Activated naive CD4-positive, alpha-beta T cell treated with anti-CD3 and anti-CD28 coated beads, Interleukin-2, amount 10 ng/mL, durations not matched to agents 7 days and 5 days (primary cell): ENCODE data around the gene NSMF.
"Not testable (repeated sequence)": the region's sequence is repeated elsewhere in the genome, so short reads cannot be mapped to it uniquely, and the experiment has no call there.

Experiments used
- CTCF ChIA-PET: fragments of 350-600 bp; sonication (Branson Sonifier 250); formaldehyde crosslinking; loops from one replicate; lab custom pipeline; 2021; ENCODE audit warnings: antibody characterized with exemption; lab: Charles Lee
- DNase-seq: peaks from one replicate; pipeline ENCODE4 v3.0.0-alpha.2; 2020
- H3K27ac Mint-ChIP-seq: one replicate; pipeline ENCODE4 v1.8.0; 2021; ENCODE audit warnings: mild to moderate bottlenecking, moderate library complexity, mixed read lengths
- H3K27me3 Mint-ChIP-seq: one replicate; pipeline ENCODE4 v1.8.0; 2021; ENCODE audit warnings: mild to moderate bottlenecking, mixed read lengths
- H3K36me3 Mint-ChIP-seq: one replicate; pipeline ENCODE4 v1.8.0; 2021; ENCODE audit warnings: mixed read lengths
- H3K4me1 Mint-ChIP-seq: one replicate; pipeline ENCODE4 v1.8.0; 2021; ENCODE audit warnings: mixed read lengths
- H3K4me3 Mint-ChIP-seq: one replicate; pipeline ENCODE4 v1.8.0; 2021; ENCODE audit warnings: mild to moderate bottlenecking, moderate library complexity, mixed read lengths
- H3K9me3 Mint-ChIP-seq: one replicate; pipeline ENCODE4 v1.8.0; 2021; ENCODE audit warnings: mixed read lengths

The NSMF gene

DNA sequence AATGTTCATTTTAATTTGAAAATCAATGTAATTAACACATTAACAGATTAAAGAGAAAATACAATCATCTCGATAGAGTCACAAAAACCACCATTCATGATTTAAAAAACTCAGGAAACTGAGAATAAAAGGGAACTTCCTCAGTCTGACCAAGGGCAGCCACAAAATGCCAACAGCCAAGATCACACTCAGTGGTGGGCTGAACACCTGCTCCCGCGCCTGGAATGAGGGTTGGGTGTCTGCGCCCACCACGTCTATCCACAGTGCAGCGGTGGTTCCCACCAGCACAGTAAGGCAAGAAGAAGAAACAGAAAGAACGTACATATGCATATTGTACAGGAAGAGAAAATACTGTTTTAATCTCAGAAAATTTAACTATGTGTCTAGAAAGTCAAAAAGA lies 11.7 kb upstream of the NSMF start:
- Mint-ChIP-seq H3K27me3 (peaks cover 38% of the 10 kb centered on the region), H3K9me3 (peaks cover 22% of the 10 kb centered on the region), H3K4me1 (peaks cover 5% of the 10 kb centered on the region), H3K4me3 (no peak overlapping the region), H3K27ac (no peak overlapping the region), H3K36me3 (peaks cover 6% of the 10 kb centered on the region)
- DNase-seq, result no peak
- CTCF ChIA-PET, result no interaction called here

DNA sequence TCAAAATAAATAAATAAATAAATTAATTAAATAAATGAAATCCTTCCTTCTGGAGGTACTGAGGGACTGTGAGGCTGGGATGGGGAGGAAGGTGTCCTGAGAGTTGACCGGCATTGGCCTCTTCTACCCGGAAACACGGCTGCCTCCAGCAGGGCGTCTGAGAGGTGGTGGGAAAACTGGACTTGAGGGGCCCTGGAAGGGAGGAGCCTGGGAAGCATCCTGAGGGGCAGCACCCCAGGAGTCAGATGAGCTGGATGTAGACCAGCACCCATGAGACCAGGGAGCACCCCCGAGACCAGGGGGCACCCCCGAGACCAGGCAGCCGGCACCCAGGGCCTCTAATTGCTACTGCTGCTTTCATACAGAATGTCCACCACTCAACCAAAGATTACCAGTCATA lies 8.8 kb upstream of the NSMF start:
- Mint-ChIP-seq H3K4me3 (no peak overlapping the region), H3K27me3 (peaks cover 44% of the 10 kb centered on the region)

DNA sequence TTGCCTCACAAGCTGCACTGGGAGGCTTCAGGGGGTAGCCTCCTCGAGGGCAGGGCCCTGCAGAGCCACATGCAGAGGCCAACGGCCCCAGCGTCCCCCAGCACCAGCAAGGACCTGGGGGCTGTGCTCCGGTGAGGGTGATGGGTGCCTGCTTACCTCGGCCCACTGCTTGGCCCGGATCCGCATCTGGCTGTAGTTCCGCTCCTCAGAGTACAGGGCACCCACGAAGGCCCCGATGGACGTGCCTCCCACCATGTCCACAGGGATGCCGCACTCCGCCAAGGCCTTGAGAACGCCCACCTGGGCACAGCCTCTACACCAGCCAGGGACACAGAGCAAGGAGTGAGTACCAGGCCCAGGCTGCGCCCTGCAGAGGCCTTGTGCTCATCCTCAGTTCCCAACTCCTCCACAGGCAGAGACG lies 8.0 kb upstream of the NSMF start:
- H3K4me1 Mint-ChIP-seq, result peaks cover 11% of the 10 kb centered on the region
- H3K4me3 Mint-ChIP-seq, result no peak overlapping the region
- no peak overlapping the region for H3K27ac Mint-ChIP-seq
- H3K9me3 Mint-ChIP-seq, result no peaks in the 10 kb centered on the region
- H3K36me3 Mint-ChIP-seq, result no peaks in the 10 kb centered on the region
- H3K27me3 Mint-ChIP-seq, result peaks cover 44% of the 10 kb centered on the region
- CTCF ChIA-PET, result no interaction called here
- peak; percentile 10 for DNase-seq

More for the DNA sequence above, 8.8 kb upstream of the NSMF start:
- Mint-ChIP-seq H3K27ac (no peak overlapping the region), H3K4me1 (peaks cover 10% of the 10 kb centered on the region), H3K9me3 (peaks cover 2% of the 10 kb centered on the region), H3K36me3 (no peaks in the 10 kb centered on the region)
- CTCF ChIA-PET, result interaction anchor here (0.6 kb wide), 1 partner anchor 67 kb away, joined by 3 read pairs; no protein-coding TSS in a partner anchor
- DNase-seq, result no peak

DNA sequence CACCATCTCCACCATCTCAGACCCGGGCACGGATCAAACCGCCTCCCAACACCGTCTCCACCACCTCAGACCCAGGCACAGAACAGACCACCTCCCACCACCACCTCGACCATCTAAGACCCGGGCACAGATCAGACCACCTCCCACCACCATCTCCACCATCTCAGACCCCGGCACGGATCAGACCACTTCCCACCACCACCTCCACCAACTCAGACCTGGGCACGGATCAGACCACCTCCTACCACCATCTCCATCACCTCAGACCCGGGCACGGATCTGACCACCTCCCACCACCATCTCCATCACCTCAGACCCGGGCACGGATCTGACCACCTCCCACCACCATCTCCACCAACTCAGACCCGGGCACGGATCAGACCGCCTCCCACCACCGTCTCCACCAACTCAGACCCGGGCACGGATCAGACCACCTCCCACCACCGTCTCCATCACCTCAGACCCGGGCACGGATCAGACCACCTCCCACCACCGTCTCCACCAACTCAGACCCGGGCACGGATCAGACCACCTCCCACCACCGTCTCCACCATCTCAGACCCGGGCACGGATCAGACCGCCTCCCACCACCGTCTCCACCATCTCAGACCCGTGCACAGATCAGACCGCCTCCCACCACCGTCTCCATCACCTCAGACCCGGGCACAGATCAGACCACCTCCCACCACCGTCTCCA lies 7.4 kb upstream of the NSMF start:
- Mint-ChIP-seq H3K4me1 (peaks cover 18% of the 10 kb centered on the region), H3K27me3 (peaks cover 50% of the 10 kb centered on the region)
- DNase-seq, H3K9me3 Mint-ChIP-seq, CTCF ChIA-PET, H3K27ac Mint-ChIP-seq, H3K36me3 Mint-ChIP-seq, H3K4me3 Mint-ChIP-seq: not testable (repeated sequence)

DNA sequence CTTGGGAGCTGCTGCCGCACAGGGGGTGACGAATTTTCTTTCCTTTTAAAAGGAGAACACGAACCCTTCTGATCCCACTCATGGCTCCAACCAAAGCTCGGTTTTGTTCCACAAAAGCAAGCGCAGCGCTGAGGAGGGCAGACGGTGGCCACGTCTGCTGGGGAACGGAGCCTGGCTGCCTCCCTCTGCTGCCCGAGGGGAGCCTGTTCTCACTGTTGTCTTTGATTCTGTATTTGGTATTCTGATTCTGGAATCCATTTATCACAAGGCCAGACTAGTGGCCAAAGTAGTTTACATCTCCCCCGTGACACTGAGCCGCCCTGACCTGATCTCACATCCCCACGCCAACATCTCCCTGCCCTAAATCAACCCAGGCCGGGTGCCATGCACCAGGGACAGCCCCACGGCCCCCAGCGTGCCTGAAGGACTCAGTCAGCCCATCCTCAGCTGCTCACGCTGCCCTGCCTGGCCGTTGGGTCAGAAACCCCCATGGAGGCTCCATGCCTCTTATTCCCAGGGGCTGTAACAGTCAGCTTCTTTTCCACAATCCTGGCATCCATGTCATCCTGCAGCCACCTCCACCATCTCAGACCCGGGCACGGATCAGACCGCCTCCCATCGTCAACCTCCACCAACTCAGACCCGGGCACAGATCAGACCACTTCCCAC lies 6.7 kb upstream of the NSMF start:
- Mint-ChIP-seq H3K9me3 (no peaks in the 10 kb centered on the region), H3K4me3 (no peak overlapping the region), H3K27ac (peak overlapping the region; percentile 0), H3K4me1 (peaks cover 24% of the 10 kb centered on the region), H3K36me3 (no peaks in the 10 kb centered on the region), H3K27me3 (peaks cover 48% of the 10 kb centered on the region)
- CTCF ChIA-PET, result no interaction called here
- peak; percentile 16 for DNase-seq

DNA sequence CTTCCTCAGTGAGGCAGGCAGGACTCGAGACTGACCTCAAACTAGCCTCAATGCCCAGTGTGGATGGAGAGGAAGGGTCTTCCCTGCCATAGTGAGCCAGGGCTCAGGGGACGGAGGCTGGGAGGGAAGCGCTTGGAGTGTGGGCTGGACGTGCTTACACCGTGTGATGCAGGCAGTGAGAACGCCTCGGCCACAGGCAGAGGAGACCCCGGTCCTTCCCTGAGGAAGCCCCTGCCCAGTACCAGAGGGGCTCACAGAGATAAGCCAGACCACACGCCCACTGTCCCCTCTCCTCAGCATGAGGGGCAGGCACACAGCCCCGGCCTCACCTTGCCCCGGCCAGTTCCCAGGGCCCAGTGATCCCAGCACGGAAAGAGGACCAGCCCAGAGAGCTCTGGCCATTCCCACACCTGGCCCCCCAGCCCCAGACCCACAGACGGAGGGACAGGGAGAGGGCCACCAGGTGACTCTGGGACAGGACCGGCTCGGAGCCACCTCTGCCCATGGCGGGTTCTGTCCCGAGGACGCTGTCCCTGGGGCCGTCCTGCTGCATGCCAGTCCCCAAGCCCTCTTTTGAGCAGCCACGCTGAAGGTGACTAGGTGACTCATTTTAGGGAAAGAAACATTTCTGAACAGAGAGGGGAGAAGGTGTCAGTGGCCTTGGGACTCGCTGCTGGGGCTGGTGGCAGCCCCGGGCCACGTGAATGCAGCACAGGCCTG lies 6.0 kb upstream of the NSMF start:
- H3K9me3 Mint-ChIP-seq, result no peaks in the 10 kb centered on the region
- peak; percentile 13 for DNase-seq
- H3K4me3 Mint-ChIP-seq, result no peak overlapping the region
- no peaks in the 10 kb centered on the region for H3K36me3 Mint-ChIP-seq
- CTCF ChIA-PET, result no interaction called here
- peaks cover 25% of the 10 kb centered on the region for H3K4me1 Mint-ChIP-seq
- H3K27me3 Mint-ChIP-seq, result peaks cover 41% of the 10 kb centered on the region
- H3K27ac Mint-ChIP-seq, result no peak overlapping the region

DNA sequence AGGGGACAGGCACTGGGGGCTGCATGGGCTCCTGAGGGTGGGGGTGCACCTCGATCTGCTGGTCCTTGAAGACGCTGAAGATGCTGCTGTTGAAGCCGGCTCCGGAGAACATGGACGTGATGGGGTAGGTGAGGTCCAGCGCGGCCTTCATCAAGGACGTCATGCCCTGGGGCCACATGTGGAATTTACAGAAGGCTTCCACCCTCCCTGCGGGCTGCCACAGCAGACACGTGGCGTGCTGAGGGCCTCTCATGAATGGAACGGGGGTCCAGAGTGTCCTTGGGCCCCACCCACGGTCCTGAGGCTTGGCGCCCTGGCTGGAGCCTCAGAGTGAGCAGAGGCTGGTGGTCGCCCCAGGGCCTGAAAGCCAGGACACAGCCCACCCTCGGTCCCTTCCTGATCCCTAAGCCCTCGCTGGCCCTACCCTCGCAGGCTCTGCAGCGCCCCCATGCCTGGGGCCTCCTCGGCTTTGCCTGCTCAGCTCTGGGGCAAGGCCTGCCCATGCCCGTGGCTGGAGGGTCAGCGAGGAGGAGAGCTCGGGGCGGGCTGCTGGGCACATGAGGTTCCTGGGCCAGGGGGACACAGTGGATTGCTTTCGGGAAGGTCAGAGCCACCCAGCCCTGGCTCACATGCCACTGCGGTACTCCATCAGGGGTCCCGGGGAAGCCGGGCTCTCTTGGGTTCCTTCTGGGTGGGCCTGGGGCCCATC lies 5.3 kb upstream of the NSMF start:
- peaks cover 38% of the 10 kb centered on the region for H3K27me3 Mint-ChIP-seq
- no peak overlapping the region for H3K27ac Mint-ChIP-seq
- CTCF ChIA-PET, result no interaction called here
- no peaks in the 10 kb centered on the region for H3K9me3 Mint-ChIP-seq
- peak; percentile 17 for DNase-seq
- no peak overlapping the region for H3K4me3 Mint-ChIP-seq
- H3K36me3 Mint-ChIP-seq, result no peaks in the 10 kb centered on the region
- peaks cover 32% of the 10 kb centered on the region for H3K4me1 Mint-ChIP-seq

DNA sequence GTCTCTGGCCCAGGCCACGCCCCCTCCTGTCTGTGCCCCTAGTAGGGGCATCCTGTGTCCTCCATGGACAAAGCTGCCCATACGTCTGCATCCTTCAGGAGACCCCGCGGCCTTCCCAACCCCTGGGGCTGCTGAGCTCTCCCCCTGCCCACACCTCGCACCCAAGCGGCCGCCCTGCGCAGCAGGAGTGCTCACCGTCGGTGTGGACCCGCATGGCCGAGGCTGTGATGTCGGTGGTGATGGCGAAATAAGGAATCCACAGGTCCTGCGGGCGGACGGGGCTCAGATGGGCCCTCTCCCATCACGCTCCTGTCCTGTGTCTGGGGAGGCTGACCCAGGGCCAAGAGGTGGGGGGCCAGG lies 4.8 kb upstream of the NSMF start:
- Mint-ChIP-seq H3K4me3 (no peak overlapping the region), H3K27me3 (peaks cover 33% of the 10 kb centered on the region), H3K36me3 (no peaks in the 10 kb centered on the region), H3K9me3 (no peaks in the 10 kb centered on the region), H3K4me1 (peaks cover 33% of the 10 kb centered on the region), H3K27ac (no peak overlapping the region)
- peak; percentile 11 for DNase-seq
- CTCF ChIA-PET, result no interaction called here

DNA sequence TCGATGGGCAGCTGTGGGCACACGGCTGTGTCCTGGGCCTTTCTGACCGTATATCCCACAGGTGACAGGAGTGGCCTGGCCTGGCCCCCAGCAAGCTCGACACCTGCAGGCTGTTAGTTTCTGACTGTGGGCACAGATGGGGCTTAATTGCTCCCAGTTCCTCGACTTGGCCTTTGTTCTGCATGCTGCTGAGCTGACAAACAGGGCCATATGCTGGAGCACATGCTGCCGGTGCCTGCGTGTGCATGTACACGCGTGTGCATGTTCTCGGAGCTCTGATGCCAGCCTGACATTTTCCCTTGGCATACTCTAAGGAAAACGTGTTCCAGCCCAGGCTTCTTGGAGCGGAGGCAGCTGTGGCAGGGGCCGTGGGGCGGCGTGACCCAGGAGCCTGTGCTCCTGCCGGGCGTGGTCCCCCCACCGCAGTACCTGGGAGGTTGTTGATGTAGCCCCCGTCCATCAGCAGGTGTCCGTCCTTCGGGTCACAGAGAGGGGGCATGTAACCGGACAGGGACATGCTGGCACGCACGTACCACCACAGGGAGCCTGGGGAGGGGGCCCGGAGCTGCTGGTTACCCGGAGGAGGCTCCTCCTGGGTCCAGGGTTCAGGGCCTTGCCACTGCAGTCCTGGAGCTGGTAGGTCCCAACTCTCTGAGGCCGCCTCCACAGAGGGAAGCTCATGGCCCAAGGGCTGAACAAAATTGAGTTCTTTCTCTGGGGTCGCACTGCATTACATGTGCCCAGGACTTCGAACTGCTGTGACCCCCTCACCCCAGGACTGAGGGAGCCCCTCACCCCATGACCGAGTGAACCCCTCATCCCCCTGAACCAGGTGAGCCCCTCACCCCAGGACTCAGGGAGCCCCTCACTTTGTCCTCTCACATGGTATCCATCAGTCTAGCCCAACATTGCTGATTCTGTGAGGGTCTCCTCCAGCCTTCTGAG lies 4.1 kb upstream of the NSMF start:
- H3K36me3 Mint-ChIP-seq, result no peaks in the 10 kb centered on the region
- H3K9me3 Mint-ChIP-seq, result no peaks in the 10 kb centered on the region
- no peak overlapping the region for H3K4me3 Mint-ChIP-seq
- H3K4me1 Mint-ChIP-seq, result peaks cover 33% of the 10 kb centered on the region
- H3K27ac Mint-ChIP-seq, result peak overlapping the region; percentile 77
- DNase-seq, result peak; percentile 17
- CTCF ChIA-PET, result no interaction called here
- peaks cover 30% of the 10 kb centered on the region for H3K27me3 Mint-ChIP-seq

DNA sequence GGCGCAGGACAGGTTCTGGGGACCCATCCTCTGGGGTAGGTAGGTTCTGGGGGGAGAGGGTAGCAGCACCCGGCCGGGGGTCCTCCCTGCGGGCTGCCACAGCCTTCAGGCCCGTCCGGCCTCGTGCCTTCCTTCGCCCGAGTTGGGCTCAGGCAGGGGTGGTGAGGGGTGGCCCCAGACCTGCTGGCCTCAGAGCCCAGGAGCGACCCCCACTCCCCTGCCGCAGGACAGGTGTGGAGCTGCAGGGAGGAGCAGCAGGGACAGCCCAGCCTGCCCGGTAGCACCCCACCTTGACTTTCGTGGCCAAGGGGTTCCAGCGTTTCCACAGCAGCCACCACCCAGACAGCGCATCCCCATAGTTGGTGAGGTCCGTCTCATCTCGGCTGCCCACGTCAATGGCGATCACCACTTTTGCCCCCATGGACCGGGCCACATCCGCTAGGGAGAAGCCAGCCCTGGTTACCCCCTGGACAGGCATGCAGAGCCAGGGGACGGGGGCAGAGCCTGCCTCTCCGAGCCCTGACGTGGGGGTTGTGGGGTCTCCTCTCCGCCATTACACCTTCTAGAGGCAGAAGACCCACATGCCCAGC lies 3.4 kb upstream of the NSMF start:
- Mint-ChIP-seq H3K4me3 (peak overlapping the region; percentile 63), H3K36me3 (no peaks in the 10 kb centered on the region), H3K4me1 (peaks cover 33% of the 10 kb centered on the region), H3K27me3 (peaks cover 24% of the 10 kb centered on the region), H3K27ac (peak overlapping the region; percentile 93), H3K9me3 (no peaks in the 10 kb centered on the region)
- CTCF ChIA-PET, result interaction anchor here (1.0 to 1.3 kb wide), 2 partner anchors 17 to 40 kb away, joined by 3 to 4 read pairs; partner anchors contain the start of genes EXD3 and NOXA1
- DNase-seq, result peak; percentile 20

DNA sequence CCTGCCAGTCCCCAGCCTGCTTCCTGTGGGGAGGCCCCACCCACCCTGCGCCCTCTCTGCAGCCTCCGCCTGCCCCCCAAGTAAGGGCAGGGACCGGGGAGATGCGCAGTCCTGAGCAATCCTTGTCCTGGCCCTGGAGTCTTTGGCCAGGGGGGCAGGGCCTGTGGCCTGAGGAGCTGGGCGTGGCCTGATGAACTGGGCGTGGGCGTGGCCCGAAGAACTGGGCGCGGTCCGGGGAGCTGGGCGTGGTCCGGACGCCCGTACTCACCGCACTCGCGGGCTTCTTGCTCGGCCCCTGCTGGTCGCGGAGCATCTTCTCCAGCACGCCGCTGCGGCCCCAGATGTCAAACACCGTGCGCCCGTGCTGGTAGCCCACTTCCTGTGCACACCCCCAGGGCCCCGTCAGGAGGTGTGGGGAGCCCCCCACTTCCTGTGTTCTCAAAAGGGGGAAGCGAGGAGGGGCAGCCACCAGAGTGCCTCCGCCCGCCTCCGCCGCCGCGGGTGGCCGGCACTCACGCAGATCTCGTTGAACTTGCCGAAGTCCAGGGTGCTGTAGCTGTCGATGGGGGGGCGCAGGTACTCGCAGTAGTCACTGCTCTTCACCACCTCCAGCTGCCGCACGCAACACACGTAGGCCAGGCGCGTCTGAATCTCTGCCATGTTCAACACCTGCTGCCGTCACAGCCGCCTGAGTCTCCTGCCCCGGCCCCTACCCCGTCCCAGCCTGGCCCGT lies 2.7 kb upstream of the NSMF start:
- CTCF ChIA-PET, result interaction anchor here (1.0 to 1.3 kb wide), 2 partner anchors 16 to 39 kb away, joined by 3 to 4 read pairs; partner anchors contain the start of genes EXD3 and NOXA1
- peaks cover 35% of the 10 kb centered on the region for H3K4me1 Mint-ChIP-seq
- peak; percentile 89 for DNase-seq
- H3K4me3 Mint-ChIP-seq, result peak overlapping the region; percentile 63
- no peaks in the 10 kb centered on the region for H3K9me3 Mint-ChIP-seq
- peaks cover 19% of the 10 kb centered on the region for H3K27me3 Mint-ChIP-seq
- H3K36me3 Mint-ChIP-seq, result no peaks in the 10 kb centered on the region
- peak overlapping the region; percentile 93 for H3K27ac Mint-ChIP-seq

DNA sequence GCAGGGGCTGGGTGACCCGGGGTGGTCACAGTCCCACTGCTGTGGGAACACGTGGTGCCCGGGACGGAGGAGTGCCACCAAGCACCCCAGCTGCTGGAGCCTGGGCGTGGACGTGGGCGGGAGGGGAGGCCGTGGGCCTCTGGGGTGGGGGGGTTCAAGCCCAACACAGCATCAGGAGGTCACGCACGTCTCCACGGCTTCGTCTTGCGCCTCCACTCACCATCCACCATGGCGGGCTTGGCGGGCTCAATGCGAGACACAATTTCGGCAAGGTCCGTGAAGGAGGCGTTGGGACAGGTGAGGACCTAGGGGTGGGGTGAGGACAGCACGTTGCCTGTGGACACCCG lies 2.2 kb upstream of the NSMF start:
- Mint-ChIP-seq H3K9me3 (no peaks in the 10 kb centered on the region), H3K4me1 (peaks cover 36% of the 10 kb centered on the region), H3K36me3 (peaks cover 2% of the 10 kb centered on the region), H3K27me3 (peaks cover 13% of the 10 kb centered on the region), H3K27ac (peak overlapping the region; percentile 93), H3K4me3 (no peak overlapping the region)
- DNase-seq, result no peak
- CTCF ChIA-PET, result interaction anchor here (1.0 to 1.3 kb wide), 2 partner anchors 16 to 39 kb away, joined by 3 to 4 read pairs; partner anchors contain the start of genes EXD3 and NOXA1
